ENCODE measurements around the gene LYST. TPM values are rescaled to one million over a fixed set of nuclear protein-coding genes. Genes with fewer than 3 reads are reported as not detected.

Gene LYST
- polyA plus RNA-seq, 1 experiment: 6.5 TPM

GRCh38 chr1:235776396-235776795 lies 90.3 kb downstream of the LYST start:
- Histone ChIP-seq H3K27me3 (ENCODE audit: control insufficient read depth, insufficient read depth, low read length) (no peaks in the 10 kb centered on the region), H3K4me3 (ENCODE audit: low read depth, low read length) (no peak overlapping the region), H3K9me3 (ENCODE audit: control insufficient read depth, insufficient read depth, low read length) (no peaks in the 10 kb centered on the region), H3K27ac (ENCODE audit: low read depth, low read length) (no peak overlapping the region)
- TF ChIP-seq, protein P1, sequence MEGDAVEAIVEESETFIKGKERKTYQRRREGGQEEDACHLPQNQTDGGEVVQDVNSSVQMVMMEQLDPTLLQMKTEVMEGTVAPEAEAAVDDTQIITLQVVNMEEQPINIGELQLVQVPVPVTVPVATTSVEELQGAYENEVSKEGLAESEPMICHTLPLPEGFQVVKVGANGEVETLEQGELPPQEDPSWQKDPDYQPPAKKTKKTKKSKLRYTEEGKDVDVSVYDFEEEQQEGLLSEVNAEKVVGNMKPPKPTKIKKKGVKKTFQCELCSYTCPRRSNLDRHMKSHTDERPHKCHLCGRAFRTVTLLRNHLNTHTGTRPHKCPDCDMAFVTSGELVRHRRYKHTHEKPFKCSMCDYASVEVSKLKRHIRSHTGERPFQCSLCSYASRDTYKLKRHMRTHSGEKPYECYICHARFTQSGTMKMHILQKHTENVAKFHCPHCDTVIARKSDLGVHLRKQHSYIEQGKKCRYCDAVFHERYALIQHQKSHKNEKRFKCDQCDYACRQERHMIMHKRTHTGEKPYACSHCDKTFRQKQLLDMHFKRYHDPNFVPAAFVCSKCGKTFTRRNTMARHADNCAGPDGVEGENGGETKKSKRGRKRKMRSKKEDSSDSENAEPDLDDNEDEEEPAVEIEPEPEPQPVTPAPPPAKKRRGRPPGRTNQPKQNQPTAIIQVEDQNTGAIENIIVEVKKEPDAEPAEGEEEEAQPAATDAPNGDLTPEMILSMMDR (IDR thresholded peaks at IDR 0.05; ENCODE audit: low read depth, low read length): no peak
- POLR2A ChIA-PET: interaction anchor here (0.6 kb wide), 1 partner anchor 158 kb away, joined by 6 read pairs; no protein-coding TSS in a partner anchor
- no peak for DNase-seq (ENCODE audit: low read depth, low spot score)
- CTCF ChIA-PET: interaction anchor here (0.8 to 1.9 kb wide), 4 partner anchors 158 to 271 kb away, joined by 4 to 8 read pairs (median 6); no protein-coding TSS in a partner anchor

DNA sequence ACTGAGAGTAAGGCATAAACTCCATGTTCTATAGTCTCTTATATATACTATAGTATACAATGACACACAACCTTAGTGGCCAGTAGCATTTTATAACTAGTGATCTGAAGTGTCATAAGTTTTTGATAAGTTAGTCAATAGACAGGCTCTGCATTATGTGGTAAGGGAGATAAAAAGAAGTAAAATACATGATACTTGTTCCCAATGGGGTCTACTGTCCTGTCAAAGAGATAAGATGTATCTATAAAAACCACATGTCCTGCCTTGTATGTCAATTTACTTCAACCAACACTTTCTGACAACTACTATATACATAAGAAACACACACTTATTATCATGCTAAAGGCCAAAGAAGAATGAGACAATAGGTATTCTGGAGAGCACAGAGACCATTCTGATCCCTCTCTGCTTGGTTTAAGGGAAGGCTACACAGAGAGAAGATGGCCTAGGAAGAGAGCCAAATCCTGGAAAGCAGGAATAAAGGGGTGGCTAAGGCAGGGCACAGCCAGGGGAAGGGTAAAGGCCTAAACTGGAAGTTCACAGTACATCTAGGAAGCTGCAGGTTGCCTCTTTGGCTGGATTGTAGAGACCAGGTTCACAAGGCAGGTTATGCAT lies 91.4 kb downstream of the LYST start:
- DNase-seq (ENCODE audit: low read depth, low spot score): no peak
- H3K4me3 ChIP-seq (ENCODE audit: low read depth, low read length): no peak overlapping the region
- TF ChIP-seq, protein P1 (IDR thresholded peaks at IDR 0.05; ENCODE audit: low read depth, low read length): no peak
- ChIA-PET CTCF (no interaction called here), POLR2A (no interaction called here)
- no peaks in the 10 kb centered on the region for H3K9me3 ChIP-seq (ENCODE audit: control insufficient read depth, insufficient read depth, low read length)
- no peaks in the 10 kb centered on the region for H3K27me3 ChIP-seq (ENCODE audit: control insufficient read depth, insufficient read depth, low read length)
- H3K27ac ChIP-seq (ENCODE audit: low read depth, low read length): no peak overlapping the region

DNA sequence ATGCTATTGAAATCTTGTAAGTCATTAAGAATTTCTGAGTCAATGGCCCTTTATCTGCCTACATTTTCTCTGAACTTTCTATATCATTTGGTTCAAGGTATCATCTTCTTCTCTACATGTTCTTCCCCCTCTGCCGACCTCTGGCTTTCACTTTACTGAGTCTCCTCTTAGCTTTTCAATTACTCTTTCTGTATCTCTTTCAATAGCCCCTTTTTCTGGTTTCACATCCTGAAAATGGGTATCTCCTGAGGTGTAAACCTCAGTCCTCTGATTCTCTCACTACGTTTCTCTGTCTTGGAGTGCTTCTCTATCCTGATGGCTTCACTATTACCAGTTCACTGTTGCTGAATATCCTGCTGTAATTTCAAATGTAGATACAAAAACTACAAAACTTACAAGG lies 98.9 kb downstream of the LYST start:
- no peak overlapping the region for H3K4me3 ChIP-seq (ENCODE audit: low read depth, low read length)
- TF ChIP-seq, protein P1 (IDR thresholded peaks at IDR 0.05; ENCODE audit: low read depth, low read length): no peak
- CTCF ChIA-PET: interaction anchor here (0.7 to 1.0 kb wide), 3 partner anchors 15 to 264 kb away, joined by 3 to 4 read pairs (median 3); partner anchors contain the start of gene B3GALNT2
- POLR2A ChIA-PET: no interaction called here
- H3K27me3 ChIP-seq (ENCODE audit: control insufficient read depth, insufficient read depth, low read length): no peaks in the 10 kb centered on the region
- no peaks in the 10 kb centered on the region for H3K9me3 ChIP-seq (ENCODE audit: control insufficient read depth, insufficient read depth, low read length)
- DNase-seq (ENCODE audit: low read depth, low spot score): no peak
- no peak overlapping the region for H3K27ac ChIP-seq (ENCODE audit: low read depth, low read length)

DNA sequence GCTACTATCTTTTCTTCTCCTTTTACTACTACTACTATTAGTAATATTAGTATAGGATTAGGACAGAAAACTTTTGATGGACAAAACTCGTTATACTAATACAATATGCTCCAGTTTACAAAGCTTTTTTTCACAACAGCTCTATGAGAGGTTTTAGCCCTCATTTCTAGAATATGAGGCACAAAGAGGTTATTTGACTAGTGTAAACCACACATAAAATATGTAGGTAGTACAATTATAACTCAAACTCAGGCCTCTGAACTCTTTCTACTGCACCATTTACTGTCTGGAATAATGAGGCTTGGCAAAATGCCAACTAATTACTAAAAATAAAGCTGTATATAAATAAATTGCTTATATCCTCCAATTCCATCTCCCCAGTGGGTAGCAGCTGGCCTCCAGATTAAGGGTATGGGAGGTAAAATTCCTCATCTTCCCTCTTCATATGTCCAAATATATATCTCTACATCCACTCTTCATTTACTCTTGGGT lies 99.9 kb downstream of the LYST start:
- ChIA-PET POLR2A (no interaction called here), CTCF (interaction anchor here (0.9 kb wide), 1 partner anchor 17 kb away, joined by 4 read pairs; no protein-coding TSS in a partner anchor)
- Histone ChIP-seq H3K4me3 (ENCODE audit: low read depth, low read length) (no peak overlapping the region), H3K9me3 (ENCODE audit: control insufficient read depth, insufficient read depth, low read length) (no peaks in the 10 kb centered on the region), H3K27ac (ENCODE audit: low read depth, low read length) (no peak overlapping the region), H3K27me3 (ENCODE audit: control insufficient read depth, insufficient read depth, low read length) (no peaks in the 10 kb centered on the region)
- TF ChIP-seq, protein P1 (IDR thresholded peaks at IDR 0.05; ENCODE audit: low read depth, low read length): no peak
- no peak for DNase-seq (ENCODE audit: low read depth, low spot score)

GRCh38 chr1:235763962-235764361 lies 102.7 kb downstream of the LYST start:
- no peak for DNase-seq (ENCODE audit: low read depth, low spot score)
- Histone ChIP-seq H3K27me3 (ENCODE audit: control insufficient read depth, insufficient read depth, low read length) (no peaks in the 10 kb centered on the region), H3K4me3 (ENCODE audit: low read depth, low read length) (no peak overlapping the region), H3K27ac (ENCODE audit: low read depth, low read length) (no peak overlapping the region), H3K9me3 (ENCODE audit: control insufficient read depth, insufficient read depth, low read length) (no peaks in the 10 kb centered on the region)
- TF ChIP-seq, protein P1 (IDR thresholded peaks at IDR 0.05; ENCODE audit: low read depth, low read length): no peak
- ChIA-PET CTCF (interaction anchor here (1.0 to 2.2 kb wide), 2 partner anchors 208 to 250 kb away, joined by 3 to 10 read pairs; no protein-coding TSS in a partner anchor), POLR2A (no interaction called here)

Measured in AG04450 (cell line).